Measurements from ENCODE around the gene C12orf43. TPM values are rescaled to one million over a fixed set of nuclear protein-coding genes. Genes with fewer than 3 reads are reported as not detected.

Gene C12orf43
- polyA plus RNA-seq, 1 donor from 2014 or later = 20.3 TPM

- H2AFZ ChIP-seq (ENCODE audit: low read depth, low read length) = no peak overlapping the region
- no peak overlapping the region for H3K9ac ChIP-seq (ENCODE audit: low read length)
- TF ChIP-seq MXI1 (conservative IDR thresholded peaks at IDR 0.05; ENCODE audit: poor library complexity, severe bottlenecking) = no peak
- TF ChIP-seq RAD21 (conservative IDR thresholded peaks at IDR 0.05) = no peak
- no peak for TF ChIP-seq TAF1 (IDR thresholded peaks at IDR 0.05; ENCODE audit: low read depth)
- no peak for TF ChIP-seq EZH2 (IDR thresholded peaks at IDR 0.05; ENCODE audit: borderline replicate concordance, insufficient read depth, low read length, poor library complexity, severe bottlenecking)
- TF ChIP-seq, protein P1, sequence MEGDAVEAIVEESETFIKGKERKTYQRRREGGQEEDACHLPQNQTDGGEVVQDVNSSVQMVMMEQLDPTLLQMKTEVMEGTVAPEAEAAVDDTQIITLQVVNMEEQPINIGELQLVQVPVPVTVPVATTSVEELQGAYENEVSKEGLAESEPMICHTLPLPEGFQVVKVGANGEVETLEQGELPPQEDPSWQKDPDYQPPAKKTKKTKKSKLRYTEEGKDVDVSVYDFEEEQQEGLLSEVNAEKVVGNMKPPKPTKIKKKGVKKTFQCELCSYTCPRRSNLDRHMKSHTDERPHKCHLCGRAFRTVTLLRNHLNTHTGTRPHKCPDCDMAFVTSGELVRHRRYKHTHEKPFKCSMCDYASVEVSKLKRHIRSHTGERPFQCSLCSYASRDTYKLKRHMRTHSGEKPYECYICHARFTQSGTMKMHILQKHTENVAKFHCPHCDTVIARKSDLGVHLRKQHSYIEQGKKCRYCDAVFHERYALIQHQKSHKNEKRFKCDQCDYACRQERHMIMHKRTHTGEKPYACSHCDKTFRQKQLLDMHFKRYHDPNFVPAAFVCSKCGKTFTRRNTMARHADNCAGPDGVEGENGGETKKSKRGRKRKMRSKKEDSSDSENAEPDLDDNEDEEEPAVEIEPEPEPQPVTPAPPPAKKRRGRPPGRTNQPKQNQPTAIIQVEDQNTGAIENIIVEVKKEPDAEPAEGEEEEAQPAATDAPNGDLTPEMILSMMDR (IDR thresholded peaks at IDR 0.05; ENCODE audit: poor library complexity, severe bottlenecking) = no peak
- H3K27me3 ChIP-seq (ENCODE audit: insufficient read depth, low read depth, low read length) = no peaks in the 10 kb centered on the region
- H3K27ac ChIP-seq (ENCODE audit: low read length) = no peak overlapping the region
- no peaks in the 10 kb centered on the region for H4K20me1 ChIP-seq (ENCODE audit: insufficient read depth)
- H3K9me2 ChIP-seq (ENCODE audit: insufficient read depth, low read length) = no peaks in the 10 kb centered on the region
- H3K36me3 ChIP-seq (ENCODE audit: insufficient read depth, low read length) = no peaks in the 10 kb centered on the region
- H3K9me3 ChIP-seq (ENCODE audit: low read length) = no peaks in the 10 kb centered on the region
- no peaks in the 10 kb centered on the region for H3K79me2 ChIP-seq (replicated peaks; ENCODE audit: insufficient read depth, low read length)
- no peaks in the 10 kb centered on the region for H3F3A ChIP-seq (ENCODE audit: insufficient read depth, low read length, poor library complexity, severe bottlenecking)
- no peak overlapping the region for H3K4me3 ChIP-seq (ENCODE audit: low read length)
- no peak overlapping the region for H3K4me2 ChIP-seq (ENCODE audit: low read length)
These were observed 32.5 kb downstream of the C12orf43 start for GRCh38 chr12:120983759-120984158.

- Histone ChIP-seq H3K27ac (ENCODE audit: low read length) (no peak overlapping the region), H2AFZ (ENCODE audit: low read depth, low read length) (no peak overlapping the region), H3K4me3 (ENCODE audit: low read length) (no peak overlapping the region), H3K9me2 (ENCODE audit: insufficient read depth, low read length) (no peaks in the 10 kb centered on the region), H3K36me3 (ENCODE audit: insufficient read depth, low read length) (no peaks in the 10 kb centered on the region), H3K4me2 (ENCODE audit: low read length) (no peak overlapping the region), H4K20me1 (ENCODE audit: insufficient read depth) (no peaks in the 10 kb centered on the region), H3K9me3 (ENCODE audit: low read length) (no peaks in the 10 kb centered on the region), H3K27me3 (ENCODE audit: insufficient read depth, low read depth, low read length) (no peaks in the 10 kb centered on the region), H3K9ac (ENCODE audit: low read length) (no peak overlapping the region), H3K79me2 (replicated peaks; ENCODE audit: insufficient read depth, low read length) (no peaks in the 10 kb centered on the region), H3F3A (ENCODE audit: insufficient read depth, low read length, poor library complexity, severe bottlenecking) (no peaks in the 10 kb centered on the region)
- TF ChIP-seq TAF1 (IDR thresholded peaks at IDR 0.05; ENCODE audit: low read depth) (no peak), MXI1 (conservative IDR thresholded peaks at IDR 0.05; ENCODE audit: poor library complexity, severe bottlenecking) (no peak), RAD21 (conservative IDR thresholded peaks at IDR 0.05) (no peak), SMC3 (conservative IDR thresholded peaks at IDR 0.05; ENCODE audit: poor library complexity) (no peak), POLR2AphosphoS5 (IDR thresholded peaks at IDR 0.05) (no peak), EP300 (conservative IDR thresholded peaks at IDR 0.05; ENCODE audit: poor library complexity, severe bottlenecking) (no peak)
- TF ChIP-seq, protein P1 (IDR thresholded peaks at IDR 0.05; ENCODE audit: poor library complexity, severe bottlenecking) = no peak
- TF ChIP-seq, protein P2, sequence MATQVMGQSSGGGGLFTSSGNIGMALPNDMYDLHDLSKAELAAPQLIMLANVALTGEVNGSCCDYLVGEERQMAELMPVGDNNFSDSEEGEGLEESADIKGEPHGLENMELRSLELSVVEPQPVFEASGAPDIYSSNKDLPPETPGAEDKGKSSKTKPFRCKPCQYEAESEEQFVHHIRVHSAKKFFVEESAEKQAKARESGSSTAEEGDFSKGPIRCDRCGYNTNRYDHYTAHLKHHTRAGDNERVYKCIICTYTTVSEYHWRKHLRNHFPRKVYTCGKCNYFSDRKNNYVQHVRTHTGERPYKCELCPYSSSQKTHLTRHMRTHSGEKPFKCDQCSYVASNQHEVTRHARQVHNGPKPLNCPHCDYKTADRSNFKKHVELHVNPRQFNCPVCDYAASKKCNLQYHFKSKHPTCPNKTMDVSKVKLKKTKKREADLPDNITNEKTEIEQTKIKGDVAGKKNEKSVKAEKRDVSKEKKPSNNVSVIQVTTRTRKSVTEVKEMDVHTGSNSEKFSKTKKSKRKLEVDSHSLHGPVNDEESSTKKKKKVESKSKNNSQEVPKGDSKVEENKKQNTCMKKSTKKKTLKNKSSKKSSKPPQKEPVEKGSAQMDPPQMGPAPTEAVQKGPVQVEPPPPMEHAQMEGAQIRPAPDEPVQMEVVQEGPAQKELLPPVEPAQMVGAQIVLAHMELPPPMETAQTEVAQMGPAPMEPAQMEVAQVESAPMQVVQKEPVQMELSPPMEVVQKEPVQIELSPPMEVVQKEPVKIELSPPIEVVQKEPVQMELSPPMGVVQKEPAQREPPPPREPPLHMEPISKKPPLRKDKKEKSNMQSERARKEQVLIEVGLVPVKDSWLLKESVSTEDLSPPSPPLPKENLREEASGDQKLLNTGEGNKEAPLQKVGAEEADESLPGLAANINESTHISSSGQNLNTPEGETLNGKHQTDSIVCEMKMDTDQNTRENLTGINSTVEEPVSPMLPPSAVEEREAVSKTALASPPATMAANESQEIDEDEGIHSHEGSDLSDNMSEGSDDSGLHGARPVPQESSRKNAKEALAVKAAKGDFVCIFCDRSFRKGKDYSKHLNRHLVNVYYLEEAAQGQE (IDR thresholded peaks at IDR 0.05; ENCODE audit: borderline replicate concordance) = no peak
These were observed 33.6 kb downstream of the C12orf43 start for GRCh38 chr12:120982659-120983058.
